Natural killer cell (primary cell): ENCODE measurements around the gene PRKAG1. TPM values are rescaled to one million over a fixed set of nuclear protein-coding genes. Genes with fewer than 3 reads are reported as not detected.

Experiments used
- ATAC-seq, 3 donors: fragments of 150-1000 bp in 2 of 3; fragments of 200-7000 bp in 1 of 3; cut with Tn5 transposase; 1 replicate in 1 of 3; 2 replicates in 2 of 3; pipeline ENCODE4 v1.10.0; 2021; ENCODE audit warnings: mild to moderate bottlenecking in 2 of 3, moderate library complexity in 2 of 3
- DNase-seq, 2 donors: peaks; one replicate each; pipeline versions ENCODE4 v3.0.0 to v3.0.0-alpha.2; 2013 to 2021; ENCODE audit warnings: mixed read lengths in 1 of 2
- H3K27ac ChIP-seq: one replicate; pipeline ENCODE4 v1.5.1; 2013; ENCODE audit warnings: mild to moderate bottlenecking, low read length
- H3K27me3 ChIP-seq: one replicate; pipeline ENCODE4 v1.6.1; 2013; ENCODE audit warnings: low read length; ENCODE audit not compliant: control insufficient read depth, insufficient read depth
- H3K36me3 ChIP-seq: one replicate; pipeline ENCODE4 v1.6.1; 2013; ENCODE audit warnings: low read length; ENCODE audit not compliant: control insufficient read depth, insufficient read depth
- H3K4me1 ChIP-seq: one replicate; pipeline ENCODE4 v1.6.1; 2013; ENCODE audit warnings: low read length; ENCODE audit not compliant: control insufficient read depth, insufficient read depth
- H3K4me3 ChIP-seq: one replicate; pipeline ENCODE4 v1.5.1; 2013; ENCODE audit warnings: low read length
- H3K9me3 ChIP-seq: one replicate; pipeline ENCODE4 v1.6.1; 2013; ENCODE audit warnings: low read length; ENCODE audit not compliant: control insufficient read depth, insufficient read depth
- H3K27ac Mint-ChIP-seq, 2 donors: one replicate each; pipeline ENCODE4 v1.8.0; 2022; ENCODE audit warnings: mild to moderate bottlenecking in 2 of 2, mixed read lengths in 2 of 2, moderate library complexity in 1 of 2
- H3K27me3 Mint-ChIP-seq, 2 donors: one replicate each; pipeline ENCODE4 v1.8.0; 2022; ENCODE audit warnings: low read depth in 2 of 2, mixed read lengths in 2 of 2
- H3K36me3 Mint-ChIP-seq: one replicate; pipeline ENCODE4 v1.8.0; 2022; ENCODE audit warnings: mixed read lengths
- H3K4me1 Mint-ChIP-seq, 2 donors: one replicate each; pipeline ENCODE4 v1.8.0; 2022; ENCODE audit warnings: mixed read lengths in 2 of 2
- H3K4me3 Mint-ChIP-seq: one replicate; pipeline ENCODE4 v1.8.0; 2022; ENCODE audit warnings: mild to moderate bottlenecking, moderate library complexity, mixed read lengths
- H3K9me3 Mint-ChIP-seq, 2 donors: one replicate each; pipeline ENCODE4 v1.8.0; 2022; ENCODE audit warnings: mixed read lengths in 2 of 2
- WGBS: methylation state at CpG from one replicate; pipeline ENCODE4 v1.1.7; 2013; ENCODE audit warnings: missing lambda C conversion rate; ENCODE audit not compliant: insufficient coverage; 5-methylcytosine and 5-hydroxymethylcytosine counted together
- intact Hi-C: fragments of 100-400 bp; cut with micrococcal nuclease; formaldehyde crosslinking; loops from one replicate; pipeline ENCODE4 v1.14.2; 2022
- total RNA-seq, 4 donors: library from RNA; stranded (reverse); fragments of 120-200 nt in 1 of 4; gene quantifications; one replicate each; pipeline versions ENCODE4 v1.2.3 to v1.2.4, GENCODE V29; 2013 to 2022
- TF ChIP-seq, protein P1 (sequence below): fragments of 200-600 bp; IDR thresholded peaks from one replicate; pipeline ENCODE4 v1.8.0; 2022; ENCODE audit warnings: antibody characterized with exemption

The PRKAG1 gene
- total RNA-seq, 3 donors from 2014 or later (not counting 1 experiment from before 2014, with no cell fraction given): 76.4 to 100 (median 81.1) TPM

DNA sequence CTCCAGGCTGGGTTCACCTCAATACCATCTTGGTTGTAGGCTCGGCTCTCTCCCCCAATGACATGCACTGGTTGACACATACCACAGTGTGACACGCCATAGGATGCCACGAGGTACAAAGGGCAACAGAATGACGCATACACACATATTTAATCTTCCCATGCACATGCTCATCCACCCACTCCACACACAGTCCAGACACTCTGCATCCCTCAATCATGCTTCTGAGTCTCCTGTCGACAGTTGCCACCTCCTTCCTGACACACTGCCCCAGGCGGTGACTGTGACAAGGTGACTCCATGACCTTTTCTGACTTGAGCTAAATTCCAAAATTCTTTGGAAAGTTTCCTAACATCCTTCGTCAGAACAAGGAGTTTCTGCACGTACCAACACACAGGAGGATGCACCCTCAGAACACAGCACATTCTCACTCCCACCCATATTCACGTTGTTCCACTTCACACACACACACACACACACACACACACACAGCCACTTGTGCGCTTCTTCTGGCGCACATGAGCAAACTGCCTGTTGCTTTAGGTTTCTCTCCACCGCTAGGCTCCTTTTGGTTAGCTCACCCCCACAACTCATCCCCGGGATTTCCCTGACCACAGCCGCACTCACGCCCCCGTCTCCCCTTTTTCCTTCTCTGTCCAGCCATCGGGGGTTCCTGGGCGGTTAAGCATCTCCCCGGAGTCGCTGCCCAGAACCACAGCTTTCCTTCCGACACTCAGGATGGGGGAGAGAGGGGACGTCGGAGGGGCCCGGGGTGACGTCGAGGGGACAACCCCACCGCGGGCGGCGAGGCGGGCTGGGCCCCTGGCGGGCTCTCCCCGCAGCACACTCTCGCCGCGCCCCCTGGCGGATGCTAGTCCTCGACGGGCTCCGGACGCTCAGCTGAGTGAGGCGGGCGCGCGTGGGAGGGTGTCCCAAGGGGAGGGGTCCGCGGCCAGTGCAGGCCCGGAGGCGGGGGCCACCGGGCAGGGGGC is 41.0 kb downstream of the PRKAG1 start:
- H3K27me3 ChIP-seq: peaks cover 33% of the 10 kb centered on the region

DNA sequence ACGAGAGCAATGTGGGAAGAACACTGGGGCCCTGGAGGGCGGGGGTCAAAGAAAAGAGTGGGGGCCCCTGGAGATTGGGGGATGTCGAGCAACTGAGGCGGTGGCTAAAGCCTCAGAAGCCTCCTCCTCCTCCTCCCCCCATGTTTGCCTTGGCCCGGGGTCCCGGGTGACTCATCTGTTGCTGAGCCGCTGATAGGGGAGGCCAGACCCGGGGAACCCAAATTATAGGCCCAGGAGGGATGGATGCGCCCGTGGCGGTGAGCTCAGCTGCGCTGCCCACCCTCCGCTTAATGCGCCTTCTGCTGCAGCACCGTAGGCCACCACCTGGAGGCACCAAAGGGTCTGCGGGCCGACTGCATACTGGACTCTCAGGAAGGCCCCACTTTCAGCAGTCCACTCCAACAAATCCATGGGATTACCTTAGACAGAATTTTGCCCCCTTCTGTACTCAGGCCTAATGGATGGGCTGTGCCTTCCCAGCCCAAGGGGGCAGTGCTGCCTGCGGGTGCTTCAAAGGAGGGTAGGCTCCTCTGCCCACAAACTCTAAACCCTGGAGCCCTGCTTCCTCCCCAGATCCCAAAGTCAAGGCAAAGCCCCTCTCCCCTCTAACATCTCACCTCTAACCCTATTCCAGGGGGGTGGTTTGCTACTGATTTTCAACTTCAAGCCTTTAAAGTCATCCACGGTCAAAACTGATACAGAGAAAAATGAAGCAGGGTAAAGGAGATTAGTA is 44.5 kb downstream of the PRKAG1 start:
- Mint-ChIP-seq H3K27me3 (peaks cover 27 to 42% of the 10 kb centered on the region in 2 donors), H3K4me3 (no peak overlapping the region), H3K4me1 (peaks cover 46 to 59% of the 10 kb centered on the region in 2 donors), H3K9me3 (no peaks in the 10 kb centered on the region), H3K27ac (no peak overlapping the region), H3K36me3 (no peaks in the 10 kb centered on the region)
- H3K9me3 ChIP-seq: no peaks in the 10 kb centered on the region
- ATAC-seq: peak in 2 of 3 donors; percentile 19 to 30
- H3K4me3 ChIP-seq: no peak overlapping the region
- H3K36me3 ChIP-seq: no peaks in the 10 kb centered on the region
- intact Hi-C loops: loop anchor here (1.0 to 10.0 kb wide), 2 partner anchors 14 to 49 kb away; partner anchors contain the start of gene FKBP11
- H3K27me3 ChIP-seq: peaks cover 57% of the 10 kb centered on the region
- no peak overlapping the region for H3K27ac ChIP-seq
- TF ChIP-seq, protein P1, sequence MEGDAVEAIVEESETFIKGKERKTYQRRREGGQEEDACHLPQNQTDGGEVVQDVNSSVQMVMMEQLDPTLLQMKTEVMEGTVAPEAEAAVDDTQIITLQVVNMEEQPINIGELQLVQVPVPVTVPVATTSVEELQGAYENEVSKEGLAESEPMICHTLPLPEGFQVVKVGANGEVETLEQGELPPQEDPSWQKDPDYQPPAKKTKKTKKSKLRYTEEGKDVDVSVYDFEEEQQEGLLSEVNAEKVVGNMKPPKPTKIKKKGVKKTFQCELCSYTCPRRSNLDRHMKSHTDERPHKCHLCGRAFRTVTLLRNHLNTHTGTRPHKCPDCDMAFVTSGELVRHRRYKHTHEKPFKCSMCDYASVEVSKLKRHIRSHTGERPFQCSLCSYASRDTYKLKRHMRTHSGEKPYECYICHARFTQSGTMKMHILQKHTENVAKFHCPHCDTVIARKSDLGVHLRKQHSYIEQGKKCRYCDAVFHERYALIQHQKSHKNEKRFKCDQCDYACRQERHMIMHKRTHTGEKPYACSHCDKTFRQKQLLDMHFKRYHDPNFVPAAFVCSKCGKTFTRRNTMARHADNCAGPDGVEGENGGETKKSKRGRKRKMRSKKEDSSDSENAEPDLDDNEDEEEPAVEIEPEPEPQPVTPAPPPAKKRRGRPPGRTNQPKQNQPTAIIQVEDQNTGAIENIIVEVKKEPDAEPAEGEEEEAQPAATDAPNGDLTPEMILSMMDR: peak; percentile 71
- H3K4me1 ChIP-seq: peaks cover 66% of the 10 kb centered on the region
- WGBS: 24% methylated on average over 18 of the region's 19 CpGs
- DNase-seq: peak; percentile 53 to 65

More for the DNA sequence above, 41.0 kb downstream of the PRKAG1 start:
- H3K4me1 ChIP-seq: peaks cover 61% of the 10 kb centered on the region
- TF ChIP-seq, protein P1: peak; percentile 98
- no peaks in the 10 kb centered on the region for H3K9me3 ChIP-seq
- no peaks in the 10 kb centered on the region for H3K36me3 ChIP-seq
- H3K27ac ChIP-seq: no peak overlapping the region
- no peak overlapping the region for H3K4me3 ChIP-seq
- intact Hi-C loops: loop anchor here (2.0 to 10.0 kb wide), 3 partner anchors 41 to 125 kb away; partner anchors contain the start of genes DDX23, FKBP11 and PRKAG1
- peak overlapping the region; percentile 64 for H3K4me3 Mint-ChIP-seq
- ATAC-seq: peak; percentile 59 to 75 (median 68)
- H3K4me1 Mint-ChIP-seq: peaks cover 56 to 63% of the 10 kb centered on the region in 2 donors
- peak overlapping the region; percentile 49 to 94 for H3K27ac Mint-ChIP-seq
- no peaks in the 10 kb centered on the region for H3K36me3 Mint-ChIP-seq
- H3K9me3 Mint-ChIP-seq: no peaks in the 10 kb centered on the region
- DNase-seq: peak; percentile 87 to 92
- 5% methylated on average over 50 of the region's 50 CpGs for WGBS
- peaks cover 20 to 38% of the 10 kb centered on the region in 2 donors for H3K27me3 Mint-ChIP-seq

DNA sequence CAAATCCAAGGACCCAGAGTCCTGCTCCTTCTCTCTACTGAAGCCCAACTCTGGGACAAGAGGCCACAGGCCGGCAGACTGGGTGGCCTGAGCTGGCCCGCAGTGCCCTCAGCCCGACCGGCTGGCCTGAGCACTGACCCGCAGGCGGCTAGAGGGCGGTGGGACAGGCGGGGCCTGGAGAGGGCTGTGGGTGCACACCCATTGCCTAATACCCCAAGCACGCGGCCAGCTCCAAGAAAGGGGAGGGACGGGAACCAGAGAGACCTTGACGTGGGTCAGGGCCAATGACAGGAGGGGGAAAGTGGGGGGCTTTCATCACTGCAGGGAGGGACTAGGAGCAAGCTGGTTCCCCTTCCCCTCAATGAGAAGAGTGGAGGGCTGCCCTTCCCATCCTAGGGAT is 45.0 kb downstream of the PRKAG1 start:
- Mint-ChIP-seq H3K4me3 (no peak overlapping the region), H3K27ac (no peak overlapping the region), H3K4me1 (peaks cover 41 to 53% of the 10 kb centered on the region in 2 donors), H3K27me3 (peaks cover 27 to 42% of the 10 kb centered on the region in 2 donors), H3K36me3 (no peaks in the 10 kb centered on the region), H3K9me3 (no peaks in the 10 kb centered on the region)
- intact Hi-C loops: loop anchor here (10.0 kb wide), 1 partner anchor 49 kb away; the partner anchor contains the start of gene FKBP11
- H3K27ac ChIP-seq: no peak overlapping the region
- 27% methylated on average over 12 of the region's 12 CpGs for WGBS
- no peak overlapping the region for H3K4me3 ChIP-seq
- no peak for ATAC-seq
- peaks cover 61% of the 10 kb centered on the region for H3K4me1 ChIP-seq
- TF ChIP-seq, protein P1: no peak
- H3K36me3 ChIP-seq: no peaks in the 10 kb centered on the region
- H3K9me3 ChIP-seq: no peaks in the 10 kb centered on the region
- DNase-seq: no peak
- H3K27me3 ChIP-seq: peaks cover 52% of the 10 kb centered on the region
